TTC549 (cell line): ENCODE data around the gene HDX.
"Not testable (repeated sequence)": the region's sequence is repeated elsewhere in the genome, so short reads cannot be mapped to it uniquely, and the experiment has no call there.

Source experiments
- FAIRE-seq: peaks from 2 replicates; lab custom pipeline; 2012; peaks lifted over from hg19 to GRCh38; lab: Jason Lieb, UNC

Gene HDX

GRCh38 chrX:84336646-84337045 is 165.6 kb downstream of the HDX start:
- FAIRE-seq = no peak

- no peak for FAIRE-seq
Measured at GRCh38 chrX:84335121-84335520, 167.1 kb downstream of the HDX start.

GRCh38 chrX:84322083-84322827 is 180.0 kb downstream of the HDX start:
- FAIRE-seq = no peak

- no peak for FAIRE-seq
Measured at GRCh38 chrX:84320614-84321013, 181.6 kb downstream of the HDX start.

GRCh38 chrX:84320023-84320422 is 182.2 kb downstream of the HDX start:
- FAIRE-seq = no peak

- no peak for FAIRE-seq
Measured at GRCh38 chrX:84318661-84319060, 183.6 kb downstream of the HDX start.

GRCh38 chrX:84315946-84316345 is 186.3 kb downstream of the HDX start:
- FAIRE-seq = not testable (repeated sequence)
